Effector CD8-positive, alpha-beta T cell (primary cell): ENCODE results near the gene SSTR3.
A peak's percentile ranks its signal among the peaks of the same experiment; 100 is the strongest.

ENCODE experiments used
- DNase-seq: peaks from one replicate; lab custom pipeline; 2025; lab: John Stamatoyannopoulos, UW

The SSTR3 gene

DNA sequence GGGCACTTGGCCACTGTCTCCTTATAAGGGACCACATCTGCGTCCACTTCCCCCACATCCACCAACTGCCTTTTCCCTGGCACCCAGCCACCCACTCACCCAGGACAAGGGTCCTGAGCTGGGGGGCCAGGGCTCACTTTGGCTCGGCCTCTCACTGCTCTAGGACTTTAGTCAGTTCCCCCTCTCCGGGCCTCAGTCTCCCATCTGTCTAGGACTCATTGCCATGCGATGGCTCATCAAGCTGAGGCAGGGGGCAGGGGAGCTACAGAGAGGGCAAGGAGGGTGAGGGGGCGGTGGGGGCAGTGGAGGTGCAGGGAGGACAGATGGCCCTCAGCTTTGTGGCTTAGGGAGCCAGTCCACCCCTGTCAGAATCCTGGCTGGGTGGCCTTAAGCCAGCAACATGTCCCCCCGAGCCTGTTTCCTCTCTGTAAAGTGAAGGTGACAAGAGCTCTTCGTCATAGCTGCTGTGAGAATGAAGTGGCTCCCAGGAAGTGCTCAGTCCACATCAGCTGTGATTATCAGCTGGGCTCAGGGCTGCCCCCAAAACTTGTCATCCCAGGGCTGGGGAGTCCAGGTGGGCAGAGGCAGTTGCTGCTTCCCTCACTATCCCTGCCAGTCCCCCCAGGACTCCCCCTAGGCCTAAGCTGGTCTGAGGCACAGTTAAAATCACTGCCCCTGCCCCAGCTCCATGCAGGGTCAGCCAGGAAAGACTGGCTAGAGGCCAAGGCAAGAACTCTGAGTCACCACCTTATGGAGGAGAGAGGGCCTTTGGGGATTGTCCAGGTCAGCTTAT, 16.9 kb upstream of the SSTR3 start:
- DNase-seq: no peak

GRCh38 chr22:37228106-37229011, 16.1 kb upstream of the SSTR3 start:
- DNase-seq: no peak

DNA sequence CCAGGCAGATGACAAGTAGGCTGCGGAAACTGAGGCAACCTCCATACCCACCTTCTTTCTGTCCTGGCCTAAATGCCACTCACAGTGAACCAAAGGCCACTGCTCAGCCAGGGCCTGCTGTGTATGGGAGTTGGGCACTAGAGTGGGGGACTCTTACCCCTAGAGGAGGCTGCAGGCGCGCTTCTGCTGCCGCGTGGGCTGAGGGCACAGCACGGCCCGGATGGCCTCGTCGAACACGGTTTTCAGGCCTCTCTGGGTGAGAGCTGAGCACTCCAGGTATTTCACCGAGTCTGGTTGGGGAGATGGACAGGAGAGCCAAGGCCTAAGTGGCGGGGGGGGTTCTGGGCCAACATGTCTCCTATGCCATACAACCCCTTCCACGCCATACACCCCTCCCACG, 14.2 kb upstream of the SSTR3 start:
- DNase-seq: no peak

DNA sequence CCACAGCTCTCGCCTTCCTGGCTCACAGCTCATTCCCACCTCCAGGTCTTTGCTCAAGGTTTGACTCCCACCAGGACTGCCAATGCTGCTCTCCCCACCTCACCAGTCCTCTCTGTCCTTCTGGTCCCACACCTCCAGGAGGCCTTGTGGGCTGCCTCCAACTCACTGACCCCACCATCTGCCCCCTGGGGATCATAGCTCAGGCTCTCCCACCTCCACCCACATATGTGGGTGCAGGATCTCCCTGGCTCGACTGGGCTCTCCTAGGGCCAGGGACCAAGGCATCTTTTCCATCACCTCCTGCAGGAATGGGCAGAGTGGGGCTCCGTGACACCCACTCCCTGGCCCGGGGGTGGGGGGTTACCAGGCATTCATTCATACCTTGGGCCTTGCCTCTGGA, 13.8 kb upstream of the SSTR3 start:
- DNase-seq: no peak

- no peak for DNase-seq
Measured at GRCh38 chr22:37225481-37225880, 13.2 kb upstream of the SSTR3 start.

DNA sequence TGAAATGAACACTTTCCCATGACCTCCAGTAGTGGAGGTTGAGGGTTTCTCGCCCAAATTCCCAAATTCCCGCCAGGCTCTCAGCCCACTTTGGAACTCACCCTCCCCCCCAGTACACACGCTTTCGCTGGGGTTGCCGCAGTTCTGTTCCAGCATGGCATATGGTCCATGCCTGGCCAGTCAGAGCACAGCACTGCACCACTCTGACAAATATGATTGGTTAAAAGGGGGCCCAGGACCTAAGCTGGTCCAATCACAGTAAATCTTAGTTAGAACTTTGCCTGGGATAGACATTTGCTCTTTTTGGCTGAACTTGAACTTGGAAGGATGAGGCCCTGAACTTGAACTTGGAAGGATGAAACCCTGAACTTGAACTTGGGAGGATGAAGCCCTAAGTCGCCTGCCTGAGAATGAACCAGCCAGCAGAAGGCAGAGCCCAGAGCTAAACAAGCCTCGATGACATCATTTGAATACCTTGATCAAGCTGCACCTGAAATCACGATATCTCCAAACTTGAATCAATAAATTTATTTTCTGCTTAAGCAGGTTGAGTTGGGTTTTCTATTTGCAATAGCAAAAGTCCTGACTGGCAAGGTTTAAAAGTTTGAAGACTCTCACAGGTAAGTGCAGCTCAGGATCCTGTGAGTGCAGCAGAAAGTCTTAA, 12.6 kb upstream of the SSTR3 start:
- DNase-seq: no peak

DNA sequence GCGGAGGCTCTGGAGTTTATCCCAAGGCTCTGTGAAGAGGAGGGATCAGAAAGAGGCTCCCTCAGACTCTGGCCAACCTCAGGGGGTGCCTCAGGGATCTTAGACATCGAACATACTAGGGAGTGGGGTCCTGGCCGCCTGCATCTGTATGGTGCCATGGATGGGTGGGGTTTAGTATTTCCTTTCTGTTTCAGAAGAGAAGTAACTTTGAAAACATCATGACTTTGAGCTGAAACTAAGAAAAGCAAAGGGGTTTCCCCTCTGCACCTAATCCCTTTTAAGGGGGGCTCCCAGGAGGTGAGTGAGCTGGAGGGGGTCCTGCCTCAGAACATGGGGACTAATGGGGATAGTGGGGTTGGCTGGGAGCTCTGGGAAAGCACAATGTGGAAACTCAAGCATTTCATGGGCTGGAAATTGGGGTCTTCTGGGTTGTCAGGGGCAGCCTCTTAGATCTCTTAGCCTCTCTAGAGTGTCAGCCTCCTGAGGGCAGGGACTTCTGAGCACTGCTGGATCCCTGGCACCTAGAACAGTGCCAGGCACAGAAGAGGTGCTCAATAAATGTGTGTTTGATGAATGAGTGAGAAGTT, 11.8 kb upstream of the SSTR3 start:
- no peak for DNase-seq

DNA sequence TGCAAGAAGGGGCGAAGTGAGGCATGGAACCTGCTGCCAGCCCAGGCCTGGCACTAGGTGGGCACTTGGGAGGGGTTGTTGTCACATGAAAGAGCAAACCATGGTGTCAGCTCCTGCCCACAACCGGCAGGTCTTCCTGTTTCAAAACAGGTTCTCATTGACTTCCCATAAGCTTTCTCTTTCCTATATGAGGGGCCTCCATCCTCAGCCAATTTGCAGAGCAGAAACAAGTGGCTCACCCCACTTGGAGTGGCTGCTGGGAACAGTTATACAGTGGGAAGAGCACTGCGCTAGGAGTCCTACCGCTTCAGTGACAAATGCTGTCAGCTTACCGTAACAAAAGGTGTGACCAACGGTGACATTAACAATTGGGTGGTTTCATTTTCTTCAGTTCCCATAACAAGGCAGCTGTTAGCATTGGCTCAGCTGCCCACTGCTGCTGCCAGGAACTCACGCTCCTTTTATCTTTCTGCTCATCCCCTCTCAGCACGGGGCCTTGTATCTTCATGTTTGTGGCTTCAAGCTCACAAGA, 10.2 kb upstream of the SSTR3 start:
- DNase-seq: no peak

DNA sequence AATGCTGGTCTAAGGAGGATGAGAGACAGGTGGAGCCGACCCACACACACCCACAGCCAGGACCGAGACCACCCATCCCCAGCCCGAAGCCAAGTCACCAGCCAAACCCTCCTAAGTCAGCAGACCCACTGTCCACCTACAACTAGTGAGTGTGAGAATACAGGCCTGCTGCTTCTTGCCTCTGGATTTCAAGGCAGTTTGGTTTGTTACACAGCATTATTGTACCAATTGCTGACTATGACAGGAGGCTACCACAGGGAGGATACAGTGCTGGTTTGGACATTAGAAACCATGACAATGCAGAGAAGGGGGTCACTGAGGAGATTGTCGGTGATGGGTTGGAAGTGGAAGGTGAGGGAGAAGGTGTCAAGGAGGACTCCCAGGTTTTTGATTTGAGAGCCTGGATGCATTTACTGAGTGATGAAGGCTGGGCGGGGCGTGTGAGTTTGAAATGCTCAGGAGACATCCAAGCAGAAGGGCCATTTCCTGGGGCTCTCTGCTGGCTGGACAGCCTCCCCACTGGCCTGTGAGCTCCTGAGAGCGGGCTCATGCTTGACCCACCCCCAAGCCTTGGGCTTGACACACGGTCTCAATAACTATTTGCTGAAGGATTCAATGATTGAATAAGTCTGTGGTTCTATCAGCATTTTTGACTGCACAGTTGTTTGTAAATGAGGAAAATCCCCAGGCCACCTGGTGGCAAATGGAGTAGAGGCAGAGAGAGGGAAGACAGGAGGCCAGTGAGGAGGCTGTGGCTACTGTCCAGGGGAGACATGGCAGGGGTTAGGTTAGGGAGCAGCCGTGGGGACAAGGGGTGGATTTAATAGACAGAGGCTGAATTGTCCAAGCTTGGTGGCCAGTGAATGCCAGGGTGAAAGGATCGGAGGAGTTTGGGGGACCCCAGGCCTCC, 9.4 kb upstream of the SSTR3 start:
- no peak for DNase-seq

- no peak for DNase-seq
Measured at GRCh38 chr22:37220543-37220981, 8.3 kb upstream of the SSTR3 start.

GRCh38 chr22:37219533-37219932, 7.3 kb upstream of the SSTR3 start:
- no peak for DNase-seq

GRCh38 chr22:37218771-37219411, 6.6 kb upstream of the SSTR3 start:
- peak; percentile 58 for DNase-seq

- no peak for DNase-seq
Measured at GRCh38 chr22:37218399-37218770, 6.1 kb upstream of the SSTR3 start.

GRCh38 chr22:37215890-37216289, 3.6 kb upstream of the SSTR3 start:
- no peak for DNase-seq

DNA sequence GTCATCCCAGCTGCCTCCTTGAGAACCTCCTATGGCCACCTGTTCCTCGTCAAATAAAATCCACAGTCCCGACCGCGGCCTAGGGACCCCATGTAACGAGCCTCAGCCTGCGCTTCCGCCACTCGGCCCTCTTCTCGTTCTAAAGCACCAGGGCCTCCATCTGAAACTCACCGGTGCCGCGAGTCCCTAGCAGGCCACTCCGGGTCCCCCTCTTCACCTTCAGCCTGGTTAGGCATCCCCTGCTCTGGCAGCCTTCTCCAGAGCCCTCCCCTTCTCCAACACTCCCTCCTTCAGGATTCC, 2.4 kb upstream of the SSTR3 start:
- no peak for DNase-seq

GRCh38 chr22:37213941-37214730, 1.9 kb upstream of the SSTR3 start:
- no peak for DNase-seq

GRCh38 chr22:37213218-37213855, 1.1 kb upstream of the SSTR3 start:
- no peak for DNase-seq

DNA sequence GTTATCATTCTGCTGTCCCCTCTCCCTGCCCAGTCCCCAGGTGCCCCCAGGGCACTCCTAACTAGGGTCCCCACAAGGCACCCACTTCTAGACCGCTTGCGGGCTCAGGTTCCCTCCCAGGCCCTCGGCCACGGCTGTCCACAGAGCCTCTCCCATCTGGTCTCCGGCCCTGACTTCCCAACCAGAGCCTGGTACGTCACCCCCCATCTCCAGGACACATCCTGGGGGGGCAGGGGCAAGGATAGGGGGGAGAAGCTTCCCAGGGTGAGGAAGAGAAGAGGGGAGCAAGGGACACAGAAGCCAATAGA, 457 bp downstream of the SSTR3 start:
- no peak for DNase-seq

- no peak for DNase-seq
Measured at GRCh38 chr22:37211075-37211865, 1.0 kb downstream of the SSTR3 start.
